ENCODE results near the gene PCP4.

- TF ChIP-seq, protein P1, sequence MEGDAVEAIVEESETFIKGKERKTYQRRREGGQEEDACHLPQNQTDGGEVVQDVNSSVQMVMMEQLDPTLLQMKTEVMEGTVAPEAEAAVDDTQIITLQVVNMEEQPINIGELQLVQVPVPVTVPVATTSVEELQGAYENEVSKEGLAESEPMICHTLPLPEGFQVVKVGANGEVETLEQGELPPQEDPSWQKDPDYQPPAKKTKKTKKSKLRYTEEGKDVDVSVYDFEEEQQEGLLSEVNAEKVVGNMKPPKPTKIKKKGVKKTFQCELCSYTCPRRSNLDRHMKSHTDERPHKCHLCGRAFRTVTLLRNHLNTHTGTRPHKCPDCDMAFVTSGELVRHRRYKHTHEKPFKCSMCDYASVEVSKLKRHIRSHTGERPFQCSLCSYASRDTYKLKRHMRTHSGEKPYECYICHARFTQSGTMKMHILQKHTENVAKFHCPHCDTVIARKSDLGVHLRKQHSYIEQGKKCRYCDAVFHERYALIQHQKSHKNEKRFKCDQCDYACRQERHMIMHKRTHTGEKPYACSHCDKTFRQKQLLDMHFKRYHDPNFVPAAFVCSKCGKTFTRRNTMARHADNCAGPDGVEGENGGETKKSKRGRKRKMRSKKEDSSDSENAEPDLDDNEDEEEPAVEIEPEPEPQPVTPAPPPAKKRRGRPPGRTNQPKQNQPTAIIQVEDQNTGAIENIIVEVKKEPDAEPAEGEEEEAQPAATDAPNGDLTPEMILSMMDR (conservative IDR thresholded peaks at IDR 0.05 in 1 of 2, IDR thresholded peaks at IDR 0.05 in 1 of 2; ENCODE audit: extremely low read depth in 1 of 2, insufficient read depth in 1 of 2, low read depth in 1 of 2, low read length in 2 of 2) = no peak
- TF ChIP-seq EZH2 (IDR thresholded peaks at IDR 0.05; ENCODE audit: borderline replicate concordance, low read length) = no peak
Observed at GRCh38 chr21:39873687-39874086, 6.4 kb downstream of the PCP4 start.
